ENCODE measurements around the gene KCNMA1.

DNA sequence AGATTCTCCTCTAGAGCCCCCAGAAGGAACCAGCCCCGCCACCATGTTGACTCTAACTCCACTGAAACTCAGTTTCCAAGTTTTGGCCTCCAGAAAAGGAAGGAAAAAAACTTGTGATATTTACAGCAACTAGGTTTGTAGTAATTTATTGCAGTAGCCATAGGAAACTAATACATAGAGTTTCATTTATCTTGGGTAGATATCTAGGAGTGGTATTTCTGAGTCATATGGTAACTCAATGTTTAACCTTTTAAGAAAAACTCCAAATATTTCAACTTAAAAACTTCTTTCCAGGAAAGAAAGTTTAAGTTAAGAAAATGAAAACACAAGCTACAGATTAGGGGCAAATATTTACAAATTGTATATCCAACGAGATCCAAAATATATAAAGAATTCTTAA is 576.7 kb downstream of the KCNMA1 start:
- TF ChIP-seq POLR2A (IDR thresholded peaks at IDR 0.05): no peak
- TF ChIP-seq, protein P1, sequence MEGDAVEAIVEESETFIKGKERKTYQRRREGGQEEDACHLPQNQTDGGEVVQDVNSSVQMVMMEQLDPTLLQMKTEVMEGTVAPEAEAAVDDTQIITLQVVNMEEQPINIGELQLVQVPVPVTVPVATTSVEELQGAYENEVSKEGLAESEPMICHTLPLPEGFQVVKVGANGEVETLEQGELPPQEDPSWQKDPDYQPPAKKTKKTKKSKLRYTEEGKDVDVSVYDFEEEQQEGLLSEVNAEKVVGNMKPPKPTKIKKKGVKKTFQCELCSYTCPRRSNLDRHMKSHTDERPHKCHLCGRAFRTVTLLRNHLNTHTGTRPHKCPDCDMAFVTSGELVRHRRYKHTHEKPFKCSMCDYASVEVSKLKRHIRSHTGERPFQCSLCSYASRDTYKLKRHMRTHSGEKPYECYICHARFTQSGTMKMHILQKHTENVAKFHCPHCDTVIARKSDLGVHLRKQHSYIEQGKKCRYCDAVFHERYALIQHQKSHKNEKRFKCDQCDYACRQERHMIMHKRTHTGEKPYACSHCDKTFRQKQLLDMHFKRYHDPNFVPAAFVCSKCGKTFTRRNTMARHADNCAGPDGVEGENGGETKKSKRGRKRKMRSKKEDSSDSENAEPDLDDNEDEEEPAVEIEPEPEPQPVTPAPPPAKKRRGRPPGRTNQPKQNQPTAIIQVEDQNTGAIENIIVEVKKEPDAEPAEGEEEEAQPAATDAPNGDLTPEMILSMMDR (IDR thresholded peaks at IDR 0.05): no peak
